ENCODE data around the gene ZBTB8A. TPM values are rescaled to one million over a fixed set of nuclear protein-coding genes. Genes with fewer than 3 reads are reported as not detected.

The ZBTB8A gene
- total and polyA plus RNA-seq, 2 of the 8 experiments (the other 6 are each of a cell fraction or from before 2014, with no cell fraction given): 2.9 to 10.4 TPM

DNA sequence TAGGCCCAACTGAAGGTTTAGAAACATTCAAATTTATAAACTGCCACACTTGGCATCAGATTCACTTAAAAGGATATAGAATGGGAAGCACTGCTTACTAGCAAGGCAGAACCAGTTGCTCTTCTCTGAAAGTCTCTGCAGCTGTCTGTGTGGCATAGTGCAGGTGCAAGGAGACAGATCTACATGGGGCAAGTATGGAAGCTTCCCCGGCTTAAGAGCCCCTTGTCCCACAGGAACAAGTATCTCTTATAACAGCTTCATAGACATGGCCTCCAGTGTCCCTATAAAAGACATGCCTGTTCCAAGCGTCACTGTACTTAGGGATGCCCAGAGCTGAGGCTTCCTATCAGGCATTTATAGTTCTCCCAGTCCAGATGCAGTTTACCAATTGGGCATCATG is 47.8 kb upstream of the ZBTB8A start:
- no peak overlapping the region for H2AFZ ChIP-seq (ENCODE audit: low read length)
- no peak overlapping the region for H3K14ac ChIP-seq (ENCODE audit: insufficient read length)
- no peaks in the 10 kb centered on the region for H3K23me2 ChIP-seq (ENCODE audit: low read depth, low read length)
- no peaks in the 10 kb centered on the region for H4K20me1 ChIP-seq (replicated peaks in 1 of 2; ENCODE audit: control insufficient read depth in 1 of 2, insufficient read depth in 2 of 2, low read length in 2 of 2)
- no peaks in the 10 kb centered on the region for H3K27me3 ChIP-seq (replicated peaks in 1 of 4; ENCODE audit: control insufficient read depth in 3 of 4, extremely low read depth in 1 of 4, insufficient read depth in 3 of 4, low read length in 3 of 4)
- CTCF ChIA-PET (ENCODE audit: partially characterized antibody): interaction anchor here (0.6 kb wide), 1 partner anchor 8 kb away, joined by 3 read pairs; no protein-coding TSS in a partner anchor
- H2BK15ac ChIP-seq (ENCODE audit: low read length): no peak overlapping the region
- peaks cover 0 to 3% (median 0%) of the 10 kb centered on the region in 4 experiments; a peak in 1 of 7 replicates for H3K4me1 ChIP-seq (replicated peaks in 1 of 4; ENCODE audit: control insufficient read depth in 3 of 4, insufficient read depth in 4 of 4, low read length in 3 of 4)
- no peak overlapping the region for H3K4me2 ChIP-seq (ENCODE audit: insufficient read depth in 1 of 2, low read depth in 2 of 2, low read length in 2 of 2)
- 75% methylated on average over 2 of the region's 2 CpGs; no CpG with 5 or more reads in 1 of the 2 experiments for WGBS, 2 experiments (ENCODE audit: extremely low coverage in 1 of 2, insufficient coverage in 1 of 2, insufficient read length in 1 of 2, insufficient replicate concordance in 2 of 2, low coverage in 1 of 2, low lambda C conversion rate in 2 of 2, missing lambda C conversion rate in 1 of 2)
- no peak overlapping the region for H2BK20ac ChIP-seq (ENCODE audit: low read length)
- H2AK5ac ChIP-seq (ENCODE audit: low read depth, low read length): no peak overlapping the region
- no peak overlapping the region for H2BK120ac ChIP-seq (replicated peaks; ENCODE audit: low read depth, low read length)
- no peak overlapping the region for H3K4me3 ChIP-seq (ENCODE audit: extremely low read depth in 1 of 4, insufficient read depth in 2 of 4, low read depth in 3 of 4, low read length in 4 of 4)
- no peak overlapping the region for H3K56ac ChIP-seq (replicated peaks; ENCODE audit: insufficient read length, low read depth, low read length)
- H3K23ac ChIP-seq (ENCODE audit: insufficient read length): no peak overlapping the region
- DNase-seq (ENCODE audit: low read depth in 1 of 2, low spot score in 2 of 2): no peak
- POLR2A ChIA-PET (ENCODE audit: partially characterized antibody): no interaction called here
- no peak overlapping the region for H3K18ac ChIP-seq (ENCODE audit: extremely low read depth, low read length)
- no peak for FAIRE-seq
- no peak overlapping the region for H3K4ac ChIP-seq (replicated peaks; ENCODE audit: insufficient read length, low read depth, low read length)
- no peak overlapping the region for H4K8ac ChIP-seq (ENCODE audit: extremely low read depth, insufficient read depth, low read length)
- H2BK12ac ChIP-seq (ENCODE audit: low read depth, low read length): no peak overlapping the region
- no peaks in the 10 kb centered on the region for H3K79me2 ChIP-seq (ENCODE audit: control insufficient read depth in 1 of 2, insufficient read depth in 2 of 2, low read length in 2 of 2)
- H3K27ac ChIP-seq (ENCODE audit: low read depth, low read length): no peak overlapping the region
- no peak overlapping the region for H4K91ac ChIP-seq (replicated peaks; ENCODE audit: insufficient read length, low read length)
- no peaks in the 10 kb centered on the region for H3K79me1 ChIP-seq (ENCODE audit: low read depth, low read length)
- H3K9me3 ChIP-seq (ENCODE audit: insufficient read depth in 2 of 2, low read depth in 1 of 2, low read length in 1 of 2): no peaks in the 10 kb centered on the region
- H2BK5ac ChIP-seq (ENCODE audit: low read depth, low read length): no peak overlapping the region
- no peak overlapping the region for H3K9ac ChIP-seq (replicated peaks in 1 of 4; ENCODE audit: extremely low read depth in 1 of 4, low read depth in 3 of 4, low read length in 3 of 4)
- H3K36me3 ChIP-seq (ENCODE audit: control insufficient read depth in 2 of 4, insufficient read depth in 4 of 4, low read length in 3 of 4): peaks cover 0 to 5% (median 0%) of the 10 kb centered on the region in 4 experiments; a peak in 1 of 8 replicates
- H4K5ac ChIP-seq (ENCODE audit: insufficient read length, low read depth, low read length): no peak overlapping the region
- TF ChIP-seq EGR1 (IDR thresholded peaks at IDR 0.05; ENCODE audit: borderline replicate concordance, low read depth, low read length) (no peak), GTF2F1 (IDR thresholded peaks at IDR 0.05; ENCODE audit: borderline replicate concordance, low read depth, low read length) (no peak), KDM5A (IDR thresholded peaks at IDR 0.05; ENCODE audit: low read length) (no peak), SIRT6 (IDR thresholded peaks at IDR 0.05; ENCODE audit: low read length) (no peak), GABPA (IDR thresholded peaks at IDR 0.05; ENCODE audit: borderline replicate concordance, insufficient read depth, low read length) (no peak), POU5F1 (IDR thresholded peaks at IDR 0.05; ENCODE audit: low read depth, low read length) (no peak), SIX5 (IDR thresholded peaks at IDR 0.05; ENCODE audit: low read depth, low read length) (no peak), TAF7 (optimal IDR thresholded peaks at IDR 0.05; ENCODE audit: borderline replicate concordance, low read depth, low read length) (no peak), JUND (IDR thresholded peaks at IDR 0.05; ENCODE audit: low read length) (no peak), TEAD4 (IDR thresholded peaks at IDR 0.05; ENCODE audit: low read depth, low read length) (no peak), YY1 (IDR thresholded peaks at IDR 0.05; ENCODE audit: low read depth, low read length) (no peak), RFX5 (IDR thresholded peaks at IDR 0.05; ENCODE audit: borderline replicate concordance, low read depth, low read length) (no peak)
- TF ChIP-seq, protein P1, sequence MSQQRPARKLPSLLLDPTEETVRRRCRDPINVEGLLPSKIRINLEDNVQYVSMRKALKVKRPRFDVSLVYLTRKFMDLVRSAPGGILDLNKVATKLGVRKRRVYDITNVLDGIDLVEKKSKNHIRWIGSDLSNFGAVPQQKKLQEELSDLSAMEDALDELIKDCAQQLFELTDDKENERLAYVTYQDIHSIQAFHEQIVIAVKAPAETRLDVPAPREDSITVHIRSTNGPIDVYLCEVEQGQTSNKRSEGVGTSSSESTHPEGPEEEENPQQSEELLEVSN (IDR thresholded peaks at IDR 0.05): no peak
- TF ChIP-seq, protein P2, sequence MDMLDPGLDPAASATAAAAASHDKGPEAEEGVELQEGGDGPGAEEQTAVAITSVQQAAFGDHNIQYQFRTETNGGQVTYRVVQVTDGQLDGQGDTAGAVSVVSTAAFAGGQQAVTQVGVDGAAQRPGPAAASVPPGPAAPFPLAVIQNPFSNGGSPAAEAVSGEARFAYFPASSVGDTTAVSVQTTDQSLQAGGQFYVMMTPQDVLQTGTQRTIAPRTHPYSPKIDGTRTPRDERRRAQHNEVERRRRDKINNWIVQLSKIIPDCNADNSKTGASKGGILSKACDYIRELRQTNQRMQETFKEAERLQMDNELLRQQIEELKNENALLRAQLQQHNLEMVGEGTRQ (IDR thresholded peaks at IDR 0.05; ENCODE audit: low read length): no peak
